GM21576 (cell line): Measurements from ENCODE around the gene PTPRT.

ENCODE experiments used
- ATAC-seq: cut with Tn5 transposase; IDR thresholded peaks from one replicate; pipeline ENCODE4 v1.9.1; 2021; ENCODE audit warnings: mild to moderate bottlenecking, moderate library complexity; ENCODE audit not compliant: unreplicated experiment

The PTPRT gene

DNA sequence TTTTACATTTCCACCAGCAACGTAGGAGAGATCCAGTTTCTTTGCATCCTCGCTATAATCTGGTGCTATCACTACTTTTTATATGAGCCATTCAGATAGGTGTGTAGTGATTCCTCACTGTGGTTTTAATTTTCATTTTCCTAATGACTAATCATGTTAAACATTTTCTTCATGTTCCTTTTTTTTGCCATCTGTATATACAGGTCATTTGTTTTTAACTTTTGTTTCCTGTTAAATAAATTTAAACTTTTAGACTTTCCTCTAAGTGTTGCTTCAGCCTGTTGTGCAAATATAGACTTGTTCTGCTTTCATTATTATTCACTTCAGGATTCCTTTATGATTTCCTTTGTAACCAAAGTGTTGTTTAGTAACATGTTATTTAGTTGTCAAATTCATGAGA lies 697.4 kb downstream of the PTPRT start:
- ATAC-seq, result no peak

GRCh38 chr20:42485556-42485955 lies 704.1 kb downstream of the PTPRT start:
- no peak for ATAC-seq

DNA sequence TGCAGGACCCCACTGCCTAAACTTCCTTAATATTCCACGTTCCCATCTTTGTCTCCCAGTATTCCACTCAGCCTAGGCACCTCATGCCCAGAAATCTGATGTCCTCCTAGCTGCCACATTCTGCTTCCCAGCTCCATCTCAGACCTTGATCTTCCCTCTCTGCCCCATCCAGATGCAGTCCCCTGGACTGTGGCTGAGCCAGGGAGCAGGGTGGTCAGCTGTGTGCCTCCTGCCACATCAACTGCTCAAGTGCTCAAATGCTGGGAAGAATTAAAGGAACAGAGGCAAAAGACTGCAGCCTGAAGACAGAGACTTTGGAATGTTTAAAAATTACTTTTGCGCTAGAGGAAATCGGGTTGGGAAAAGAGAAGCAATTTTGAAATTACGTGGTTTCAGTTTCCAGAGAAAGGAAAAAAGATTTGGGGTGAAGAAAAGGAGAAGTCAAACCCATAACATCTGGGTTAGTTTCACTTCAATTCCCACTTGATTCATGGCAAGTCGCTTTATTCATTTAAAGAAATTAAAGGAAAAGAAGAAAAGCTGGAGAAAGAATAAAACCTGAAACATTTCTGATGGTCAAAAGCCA lies 704.8 kb downstream of the PTPRT start:
- ATAC-seq, result no peak

- ATAC-seq, result no peak
Measured at GRCh38 chr20:42484335-42484734, 705.4 kb downstream of the PTPRT start.

DNA sequence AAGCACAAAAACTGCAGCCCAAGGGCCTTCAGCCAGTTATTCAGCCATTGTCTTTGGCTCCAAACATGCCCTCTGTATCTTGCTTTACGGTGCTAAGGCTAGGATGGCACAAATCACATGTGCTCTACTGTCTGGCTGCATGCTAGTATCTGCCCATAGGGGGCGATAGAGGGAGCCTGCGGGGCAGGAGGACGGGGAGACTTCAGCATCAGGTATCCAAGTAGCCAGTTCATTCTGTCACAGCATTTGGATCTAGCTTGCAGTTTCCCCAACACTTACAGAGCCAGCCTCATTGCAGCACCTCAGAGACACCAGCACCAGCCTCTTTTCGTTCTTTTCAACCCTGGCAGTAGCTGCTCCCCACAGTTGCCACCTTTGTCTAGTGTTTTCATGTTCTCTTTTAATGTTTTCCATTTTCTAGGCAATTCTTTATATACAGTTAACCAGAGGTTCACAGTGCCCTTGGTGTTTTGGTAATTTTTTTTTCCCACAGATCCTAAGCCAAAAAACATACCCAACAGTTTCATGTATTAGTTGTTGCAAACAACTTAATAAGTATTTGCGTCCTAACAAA lies 705.9 kb downstream of the PTPRT start:
- ATAC-seq, result no peak

GRCh38 chr20:42482808-42483207 lies 706.9 kb downstream of the PTPRT start:
- ATAC-seq, result no peak

GRCh38 chr20:42475773-42476172 lies 713.9 kb downstream of the PTPRT start:
- ATAC-seq, result no peak

- ATAC-seq, result no peak
Measured at GRCh38 chr20:42474646-42475045, 715.1 kb downstream of the PTPRT start.

GRCh38 chr20:42472198-42472597 lies 717.5 kb downstream of the PTPRT start:
- ATAC-seq, result no peak

DNA sequence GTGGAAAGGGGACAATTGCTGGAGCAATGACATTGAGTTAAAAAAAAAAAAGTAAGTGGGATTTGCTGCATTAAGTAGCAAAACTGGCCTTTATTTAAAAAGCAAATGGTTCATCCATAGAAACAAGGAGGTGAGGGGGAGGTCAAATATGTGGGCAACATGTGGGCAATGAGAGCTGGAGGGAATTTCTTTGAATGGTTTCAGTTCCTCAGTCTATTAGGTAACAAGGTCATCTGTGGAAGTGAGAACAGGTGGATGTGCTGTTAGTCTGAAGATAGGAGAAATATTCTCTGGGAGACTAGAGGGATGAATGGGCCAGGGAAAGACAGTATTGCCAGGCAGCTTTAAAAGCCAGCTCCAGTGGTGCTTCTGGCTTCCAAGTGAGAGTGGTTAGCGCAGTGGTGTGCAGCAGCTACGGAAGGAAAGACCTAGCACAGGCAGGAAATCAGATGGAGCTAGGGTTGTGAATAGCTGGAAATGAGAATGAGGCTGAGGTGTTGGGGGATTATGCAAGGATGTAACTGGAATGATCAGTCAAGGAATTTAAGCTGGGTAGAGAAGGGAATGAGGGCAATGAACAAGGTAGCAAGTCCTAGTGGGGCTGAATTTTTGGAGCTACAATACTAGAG lies 727.6 kb downstream of the PTPRT start:
- ATAC-seq, result no peak

- ATAC-seq, result no peak
Measured at GRCh38 chr20:42461291-42461690, 728.4 kb downstream of the PTPRT start.

- no peak for ATAC-seq
Measured at GRCh38 chr20:42447270-42447669, 742.4 kb downstream of the PTPRT start.

DNA sequence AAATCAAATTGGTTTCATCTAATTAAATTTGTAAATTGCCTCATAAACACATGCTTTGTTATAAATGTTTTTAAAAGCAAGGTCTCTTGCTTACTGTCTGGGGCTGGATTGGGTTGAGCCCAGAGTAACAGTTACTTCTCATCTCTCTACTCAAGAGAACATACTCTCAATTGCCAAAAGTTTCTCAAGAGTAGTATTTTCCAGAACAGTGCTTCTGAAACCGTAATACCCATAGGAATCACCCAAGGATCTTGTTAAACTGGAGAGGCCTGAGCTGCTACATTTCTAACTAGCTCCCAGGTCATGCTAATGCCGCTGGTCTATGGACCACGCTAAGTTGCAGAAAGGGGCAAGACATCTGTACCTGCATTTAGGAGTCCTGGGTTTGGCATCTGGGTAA lies 744.9 kb downstream of the PTPRT start:
- no peak for ATAC-seq

- no peak for ATAC-seq
Measured at GRCh38 chr20:42443200-42443599, 746.5 kb downstream of the PTPRT start.

GRCh38 chr20:42442716-42443115 lies 747.0 kb downstream of the PTPRT start:
- ATAC-seq, result no peak

- ATAC-seq, result no peak
Measured at GRCh38 chr20:42441864-42442331, 747.8 kb downstream of the PTPRT start.

DNA sequence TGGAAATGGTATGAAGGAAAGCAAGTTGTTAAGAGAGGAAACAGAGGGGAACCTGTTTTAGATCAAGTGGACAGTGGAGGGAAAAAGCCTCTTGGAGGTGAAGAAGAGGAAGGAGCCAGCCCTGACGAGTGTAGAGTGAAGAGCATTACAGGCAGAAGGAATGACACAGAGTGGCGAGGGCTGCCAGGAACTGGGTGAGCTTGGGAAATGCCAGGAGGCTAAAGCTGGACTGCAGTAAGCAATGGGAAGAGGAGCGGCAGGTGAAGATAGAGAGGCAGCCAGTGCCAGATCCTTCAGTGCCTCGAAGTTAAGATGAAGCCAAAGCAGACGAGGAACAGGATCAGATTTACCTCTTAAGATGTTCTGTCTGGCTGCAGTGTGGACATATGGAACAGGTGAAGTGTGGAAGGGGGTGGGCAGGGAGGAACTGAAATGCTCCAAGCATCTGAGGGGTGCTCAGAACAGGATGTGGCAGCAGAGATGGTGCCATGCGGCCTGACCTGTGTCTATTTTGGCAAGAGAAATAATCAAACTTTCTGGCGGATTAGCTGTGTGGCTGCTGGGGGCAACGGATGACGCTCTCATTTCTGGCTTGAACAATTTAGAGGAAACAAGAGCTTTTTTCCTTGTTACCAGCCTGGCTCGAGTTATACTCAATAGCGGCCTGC lies 748.4 kb downstream of the PTPRT start:
- ATAC-seq, result no peak

GRCh38 chr20:42435230-42435629 lies 754.5 kb downstream of the PTPRT start:
- peak; percentile 84 for ATAC-seq

DNA sequence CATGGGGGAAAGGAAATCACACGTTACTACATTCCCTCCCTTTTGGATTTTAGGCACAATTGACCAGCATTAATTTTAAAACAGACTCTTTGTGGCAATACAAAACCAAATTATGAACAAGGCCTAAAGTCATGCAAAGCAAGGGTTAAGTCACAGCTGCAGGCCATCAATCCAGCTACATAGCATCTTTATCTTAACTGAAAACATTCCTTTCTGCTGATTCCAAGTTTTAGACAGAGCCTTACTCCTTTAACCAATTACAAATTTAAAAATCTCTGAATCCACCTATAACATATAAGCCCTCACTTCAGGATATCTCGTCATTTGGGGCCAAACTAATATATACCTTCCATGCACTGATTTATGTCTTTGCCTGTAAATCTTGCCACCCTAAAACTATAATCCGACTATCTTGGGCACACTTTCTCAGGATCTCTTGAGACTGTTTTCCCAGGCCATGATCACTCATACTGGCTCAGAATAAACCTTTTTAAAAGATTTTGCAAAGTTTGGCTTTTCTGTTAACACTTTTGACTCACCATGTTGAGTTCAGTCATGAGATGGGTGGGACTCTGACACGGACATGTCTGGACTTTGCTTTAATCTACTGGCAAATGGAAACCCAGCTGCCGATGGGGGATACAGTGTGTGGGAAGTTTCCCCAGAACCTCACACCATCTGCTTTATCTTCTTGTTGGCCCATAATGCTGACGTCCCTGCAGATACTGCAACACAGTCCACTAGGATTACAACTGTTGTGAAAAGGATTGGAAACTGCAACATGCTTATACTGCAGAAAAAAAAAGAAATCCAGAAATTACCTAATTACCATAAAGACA lies 757.0 kb downstream of the PTPRT start:
- ATAC-seq, result no peak

DNA sequence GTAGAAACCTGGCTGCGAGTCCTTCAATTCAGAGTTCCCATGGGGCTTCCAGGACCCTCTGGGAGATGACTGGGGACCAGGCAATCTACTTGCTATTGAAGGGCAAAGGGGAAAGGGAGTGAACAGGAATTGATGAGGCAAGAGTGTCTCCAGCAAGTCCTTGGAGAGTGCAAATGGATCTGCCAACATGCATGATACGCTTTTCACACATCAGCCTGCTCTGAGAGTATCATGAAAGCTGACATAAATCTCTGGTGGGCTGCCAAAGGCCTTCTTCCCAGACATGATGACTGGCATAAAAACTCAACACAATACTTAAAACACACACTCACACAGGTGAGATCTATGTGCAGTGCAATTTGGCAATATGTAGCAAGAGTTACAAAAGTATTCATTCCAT lies 759.1 kb downstream of the PTPRT start:
- ATAC-seq, result no peak
